ENCODE data around the gene PEPD. TPM values are rescaled to one million over a fixed set of nuclear protein-coding genes. Genes with fewer than 3 reads are reported as not detected.

Gene PEPD
- total and polyA plus RNA-seq, 4 donors = 37.3 to 211 (median 117) TPM

DNA sequence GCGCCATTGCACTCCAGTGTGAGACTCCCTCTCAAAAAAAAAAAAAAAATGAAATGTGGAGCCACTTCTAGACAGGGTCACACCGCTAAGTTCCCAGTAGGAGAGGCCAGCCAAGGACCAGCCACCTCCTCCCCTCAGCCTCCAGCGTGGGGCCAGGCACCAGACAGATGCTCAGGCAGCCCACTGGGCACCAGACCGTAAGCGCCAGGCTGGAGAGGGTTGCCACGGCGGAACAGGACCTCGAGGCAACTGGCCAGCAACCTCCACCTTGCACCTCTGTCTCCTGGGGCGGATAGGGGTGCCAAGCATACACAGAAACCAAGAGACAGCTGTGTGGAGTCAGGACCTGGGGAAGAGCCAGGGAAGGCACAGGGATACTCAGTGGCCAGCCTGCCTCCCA is 3.7 kb downstream of the PEPD start (continued):
- TF ChIP-seq, protein P1, sequence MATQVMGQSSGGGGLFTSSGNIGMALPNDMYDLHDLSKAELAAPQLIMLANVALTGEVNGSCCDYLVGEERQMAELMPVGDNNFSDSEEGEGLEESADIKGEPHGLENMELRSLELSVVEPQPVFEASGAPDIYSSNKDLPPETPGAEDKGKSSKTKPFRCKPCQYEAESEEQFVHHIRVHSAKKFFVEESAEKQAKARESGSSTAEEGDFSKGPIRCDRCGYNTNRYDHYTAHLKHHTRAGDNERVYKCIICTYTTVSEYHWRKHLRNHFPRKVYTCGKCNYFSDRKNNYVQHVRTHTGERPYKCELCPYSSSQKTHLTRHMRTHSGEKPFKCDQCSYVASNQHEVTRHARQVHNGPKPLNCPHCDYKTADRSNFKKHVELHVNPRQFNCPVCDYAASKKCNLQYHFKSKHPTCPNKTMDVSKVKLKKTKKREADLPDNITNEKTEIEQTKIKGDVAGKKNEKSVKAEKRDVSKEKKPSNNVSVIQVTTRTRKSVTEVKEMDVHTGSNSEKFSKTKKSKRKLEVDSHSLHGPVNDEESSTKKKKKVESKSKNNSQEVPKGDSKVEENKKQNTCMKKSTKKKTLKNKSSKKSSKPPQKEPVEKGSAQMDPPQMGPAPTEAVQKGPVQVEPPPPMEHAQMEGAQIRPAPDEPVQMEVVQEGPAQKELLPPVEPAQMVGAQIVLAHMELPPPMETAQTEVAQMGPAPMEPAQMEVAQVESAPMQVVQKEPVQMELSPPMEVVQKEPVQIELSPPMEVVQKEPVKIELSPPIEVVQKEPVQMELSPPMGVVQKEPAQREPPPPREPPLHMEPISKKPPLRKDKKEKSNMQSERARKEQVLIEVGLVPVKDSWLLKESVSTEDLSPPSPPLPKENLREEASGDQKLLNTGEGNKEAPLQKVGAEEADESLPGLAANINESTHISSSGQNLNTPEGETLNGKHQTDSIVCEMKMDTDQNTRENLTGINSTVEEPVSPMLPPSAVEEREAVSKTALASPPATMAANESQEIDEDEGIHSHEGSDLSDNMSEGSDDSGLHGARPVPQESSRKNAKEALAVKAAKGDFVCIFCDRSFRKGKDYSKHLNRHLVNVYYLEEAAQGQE (IDR thresholded peaks at IDR 0.05) = no peak
- TF ChIP-seq FOXA1 (IDR thresholded peaks at IDR 0.05) (no peak), FOXA2 (IDR thresholded peaks at IDR 0.05) (no peak), SP1 (IDR thresholded peaks at IDR 0.05) (no peak), RAD21 (IDR thresholded peaks at IDR 0.05) (no peak), RXRA (IDR thresholded peaks at IDR 0.05) (no peak), HNF4G (IDR thresholded peaks at IDR 0.05) (no peak), JUND (IDR thresholded peaks at IDR 0.05) (no peak), GABPA (IDR thresholded peaks at IDR 0.05 in 1 of 2, conservative IDR thresholded peaks at IDR 0.05 in 1 of 2) (no peak)
- TF ChIP-seq, protein P2, sequence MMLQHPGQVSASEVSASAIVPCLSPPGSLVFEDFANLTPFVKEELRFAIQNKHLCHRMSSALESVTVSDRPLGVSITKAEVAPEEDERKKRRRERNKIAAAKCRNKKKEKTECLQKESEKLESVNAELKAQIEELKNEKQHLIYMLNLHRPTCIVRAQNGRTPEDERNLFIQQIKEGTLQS (IDR thresholded peaks at IDR 0.05) = no peak

DNA sequence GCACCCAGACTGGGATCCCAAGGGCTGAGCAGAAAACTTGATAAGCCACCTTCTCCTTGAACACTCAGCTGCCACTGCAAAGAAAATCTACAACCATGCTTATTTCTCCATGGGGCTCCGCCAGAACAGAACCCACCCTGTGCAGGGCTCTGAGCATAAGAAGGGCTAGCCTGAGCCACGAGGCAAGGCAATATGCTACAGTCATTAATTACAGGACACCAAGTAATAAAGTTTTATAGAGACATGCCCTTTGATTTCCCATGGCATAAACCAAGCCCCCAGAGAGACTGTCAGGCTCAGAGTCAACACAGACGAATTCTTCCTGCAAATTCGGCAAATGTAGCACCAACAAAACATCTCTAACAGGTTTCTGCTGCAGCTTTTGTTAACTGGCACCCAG is 5.7 kb downstream of the PEPD start:
- Histone ChIP-seq H3K36me3 (ENCODE audit: control insufficient read depth in 4 of 4, insufficient read depth in 3 of 4, low read depth in 1 of 4, low read length in 3 of 4) (peaks cover 0 to 12% (median 4%) of the 10 kb centered on the region in 4 donors), H3K27ac (ENCODE audit: low read depth in 1 of 2, low read length in 2 of 2) (no peak overlapping the region), H3K9me3 (ENCODE audit: control insufficient read depth in 4 of 4, low read length in 3 of 4) (no peaks in the 10 kb centered on the region), H3K4me3 (ENCODE audit: low read depth in 1 of 3, low read length in 3 of 3) (no peak overlapping the region), H3K27me3 (ENCODE audit: control insufficient read depth in 4 of 4, insufficient read depth in 4 of 4, low read length in 3 of 4) (no peaks in the 10 kb centered on the region), H3K9ac (ENCODE audit: low read depth in 1 of 2, low read length in 2 of 2) (no peak overlapping the region), H3K4me1 (ENCODE audit: control insufficient read depth in 4 of 4, insufficient read depth in 4 of 4, low read length in 3 of 4) (peaks cover 5 to 69% (median 52%) of the 10 kb centered on the region in 4 donors)
- 69% methylated on average over 4 of the region's 4 CpGs for WGBS
- TF ChIP-seq RXRA (IDR thresholded peaks at IDR 0.05) (no peak), HNF4A (conservative IDR thresholded peaks at IDR 0.05) (no peak)
- no peak for DNase-seq (ENCODE audit: low spot score)

DNA sequence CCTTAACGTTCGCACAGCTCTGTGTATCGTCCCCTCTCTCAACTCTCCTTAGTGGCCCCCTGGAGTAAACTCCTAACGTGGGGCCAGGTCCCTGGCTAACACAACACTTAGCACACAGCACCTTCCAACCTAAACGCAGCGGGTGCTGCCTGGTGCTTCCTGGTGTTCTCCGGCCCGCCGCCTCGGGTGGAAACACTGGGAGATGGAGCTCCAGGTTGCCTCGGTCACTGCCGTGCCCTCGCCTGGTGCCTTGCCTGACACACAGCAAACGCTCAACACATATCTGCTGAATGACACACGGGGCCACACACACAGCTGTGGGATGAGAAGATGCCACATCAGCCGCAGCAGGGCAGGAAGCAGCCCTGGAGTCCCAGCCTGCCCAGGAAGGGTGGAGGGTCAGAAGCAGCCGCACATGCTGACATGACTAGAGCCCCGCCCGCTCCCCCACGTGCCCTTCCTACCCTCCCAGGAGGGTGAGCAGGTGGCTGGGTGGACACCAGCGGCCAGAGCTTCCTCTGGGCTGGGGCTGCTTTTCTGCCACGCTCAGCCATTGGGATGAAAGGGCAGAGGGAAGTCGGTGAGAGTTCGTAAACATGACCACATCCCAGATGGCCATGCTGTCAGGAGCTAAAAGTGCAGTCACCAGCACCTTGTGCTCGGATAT is 6.6 kb downstream of the PEPD start:
- H3K9ac ChIP-seq (ENCODE audit: low read depth in 1 of 2, low read length in 2 of 2) = no peak overlapping the region
- DNase-seq (ENCODE audit: low spot score) = no peak
- H3K27ac ChIP-seq (ENCODE audit: low read depth in 1 of 2, low read length in 2 of 2) = no peak overlapping the region
- no peak overlapping the region for H3K4me3 ChIP-seq (ENCODE audit: low read depth in 1 of 3, low read length in 3 of 3)
- H3K4me1 ChIP-seq (ENCODE audit: control insufficient read depth in 4 of 4, insufficient read depth in 4 of 4, low read length in 3 of 4) = peaks cover 5 to 65% (median 46%) of the 10 kb centered on the region in 4 donors
- no peak for TF ChIP-seq RAD21 (IDR thresholded peaks at IDR 0.05)
- no peak for TF ChIP-seq YY1 (IDR thresholded peaks at IDR 0.05)
- TF ChIP-seq, protein P3, sequence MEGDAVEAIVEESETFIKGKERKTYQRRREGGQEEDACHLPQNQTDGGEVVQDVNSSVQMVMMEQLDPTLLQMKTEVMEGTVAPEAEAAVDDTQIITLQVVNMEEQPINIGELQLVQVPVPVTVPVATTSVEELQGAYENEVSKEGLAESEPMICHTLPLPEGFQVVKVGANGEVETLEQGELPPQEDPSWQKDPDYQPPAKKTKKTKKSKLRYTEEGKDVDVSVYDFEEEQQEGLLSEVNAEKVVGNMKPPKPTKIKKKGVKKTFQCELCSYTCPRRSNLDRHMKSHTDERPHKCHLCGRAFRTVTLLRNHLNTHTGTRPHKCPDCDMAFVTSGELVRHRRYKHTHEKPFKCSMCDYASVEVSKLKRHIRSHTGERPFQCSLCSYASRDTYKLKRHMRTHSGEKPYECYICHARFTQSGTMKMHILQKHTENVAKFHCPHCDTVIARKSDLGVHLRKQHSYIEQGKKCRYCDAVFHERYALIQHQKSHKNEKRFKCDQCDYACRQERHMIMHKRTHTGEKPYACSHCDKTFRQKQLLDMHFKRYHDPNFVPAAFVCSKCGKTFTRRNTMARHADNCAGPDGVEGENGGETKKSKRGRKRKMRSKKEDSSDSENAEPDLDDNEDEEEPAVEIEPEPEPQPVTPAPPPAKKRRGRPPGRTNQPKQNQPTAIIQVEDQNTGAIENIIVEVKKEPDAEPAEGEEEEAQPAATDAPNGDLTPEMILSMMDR (IDR thresholded peaks at IDR 0.05; ENCODE audit: low read depth, low read length, missing input control) = no peak
- TF ChIP-seq RXRA (IDR thresholded peaks at IDR 0.05) = no peak
- no peak for TF ChIP-seq HNF4G (IDR thresholded peaks at IDR 0.05)
- TF ChIP-seq GABPA (IDR thresholded peaks at IDR 0.05 in 1 of 2, conservative IDR thresholded peaks at IDR 0.05 in 1 of 2) = no peak
- TF ChIP-seq, protein P4, sequence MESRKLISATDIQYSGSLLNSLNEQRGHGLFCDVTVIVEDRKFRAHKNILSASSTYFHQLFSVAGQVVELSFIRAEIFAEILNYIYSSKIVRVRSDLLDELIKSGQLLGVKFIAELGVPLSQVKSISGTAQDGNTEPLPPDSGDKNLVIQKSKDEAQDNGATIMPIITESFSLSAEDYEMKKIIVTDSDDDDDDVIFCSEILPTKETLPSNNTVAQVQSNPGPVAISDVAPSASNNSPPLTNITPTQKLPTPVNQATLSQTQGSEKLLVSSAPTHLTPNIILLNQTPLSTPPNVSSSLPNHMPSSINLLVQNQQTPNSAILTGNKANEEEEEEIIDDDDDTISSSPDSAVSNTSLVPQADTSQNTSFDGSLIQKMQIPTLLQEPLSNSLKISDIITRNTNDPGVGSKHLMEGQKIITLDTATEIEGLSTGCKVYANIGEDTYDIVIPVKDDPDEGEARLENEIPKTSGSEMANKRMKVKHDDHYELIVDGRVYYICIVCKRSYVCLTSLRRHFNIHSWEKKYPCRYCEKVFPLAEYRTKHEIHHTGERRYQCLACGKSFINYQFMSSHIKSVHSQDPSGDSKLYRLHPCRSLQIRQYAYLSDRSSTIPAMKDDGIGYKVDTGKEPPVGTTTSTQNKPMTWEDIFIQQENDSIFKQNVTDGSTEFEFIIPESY (IDR thresholded peaks at IDR 0.05) = no peak
- TF ChIP-seq, protein P5, sequence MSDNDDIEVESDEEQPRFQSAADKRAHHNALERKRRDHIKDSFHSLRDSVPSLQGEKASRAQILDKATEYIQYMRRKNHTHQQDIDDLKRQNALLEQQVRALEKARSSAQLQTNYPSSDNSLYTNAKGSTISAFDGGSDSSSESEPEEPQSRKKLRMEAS (IDR thresholded peaks at IDR 0.05) = no peak
- TF ChIP-seq, protein P1 (IDR thresholded peaks at IDR 0.05) = no peak
- TF ChIP-seq FOXA2 (IDR thresholded peaks at IDR 0.05) = no peak
- TF ChIP-seq JUND (IDR thresholded peaks at IDR 0.05) = no peak
- 71% methylated on average over 25 of the region's 25 CpGs for WGBS
- no peaks in the 10 kb centered on the region for H3K27me3 ChIP-seq (ENCODE audit: control insufficient read depth in 4 of 4, insufficient read depth in 4 of 4, low read length in 3 of 4)
- peaks cover 0 to 12% (median 4%) of the 10 kb centered on the region in 4 donors for H3K36me3 ChIP-seq (ENCODE audit: control insufficient read depth in 4 of 4, insufficient read depth in 3 of 4, low read depth in 1 of 4, low read length in 3 of 4)
- H3K9me3 ChIP-seq (ENCODE audit: control insufficient read depth in 4 of 4, low read length in 3 of 4) = no peaks in the 10 kb centered on the region

Data from liver (tissue), 9 donors.